SK-MEL-5 (cell line): ENCODE data around the gene CTSC. TPM values are rescaled to one million over a fixed set of nuclear protein-coding genes. Genes with fewer than 3 reads are reported as not detected.
"Not testable (repeated sequence)": the region's sequence is repeated elsewhere in the genome, so short reads cannot be mapped to it uniquely, and the experiment has no call there.

ENCODE experiments used
- DNase-seq: peaks from one replicate; pipeline ENCODE4 v3.0.0-alpha.2; 2016; ENCODE audit warnings: low read depth, low spot score
- in situ Hi-C: cut with HindIII; loops from 2 replicates; pipeline ENCODE4 v1.10.0; 2016; ENCODE audit warnings: low sequenced_read_pairs, high pct_unique_total_duplicates, low pct_unique_long_range_greater_than_20kb
- total RNA-seq: library from RNA; depleted of rRNA; stranded (reverse); fragments of >200 nt; shearing (Covaris generic); gene quantifications from 2 replicates; pipeline ENCODE4 v1.2.3, GENCODE V29; 2014; rRNA removed

CTSC gene
- total RNA-seq, 1 experiment from 2014 or later: 235 TPM

DNA sequence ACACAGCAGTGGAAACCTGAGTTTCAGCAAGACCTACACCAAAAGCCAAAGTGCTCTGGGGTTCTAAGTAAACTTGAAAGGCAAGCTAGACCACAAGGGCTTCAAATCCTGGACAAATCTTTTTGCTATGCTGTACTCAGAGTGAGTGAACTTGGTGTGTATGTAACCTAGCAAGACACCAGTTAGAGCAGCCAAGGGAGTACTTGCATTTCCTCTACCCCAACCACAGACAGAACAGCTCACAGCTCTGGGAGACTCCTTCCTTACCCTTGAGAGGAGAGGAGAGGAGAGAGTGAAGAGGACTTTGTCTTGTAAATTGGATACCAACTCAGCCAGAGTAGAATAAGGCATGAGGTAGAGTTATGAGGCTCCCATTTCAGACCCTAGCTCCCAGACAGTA lies 71.4 kb downstream of the CTSC start:
- in situ Hi-C loops: no loop called here
- DNase-seq: no peak

DNA sequence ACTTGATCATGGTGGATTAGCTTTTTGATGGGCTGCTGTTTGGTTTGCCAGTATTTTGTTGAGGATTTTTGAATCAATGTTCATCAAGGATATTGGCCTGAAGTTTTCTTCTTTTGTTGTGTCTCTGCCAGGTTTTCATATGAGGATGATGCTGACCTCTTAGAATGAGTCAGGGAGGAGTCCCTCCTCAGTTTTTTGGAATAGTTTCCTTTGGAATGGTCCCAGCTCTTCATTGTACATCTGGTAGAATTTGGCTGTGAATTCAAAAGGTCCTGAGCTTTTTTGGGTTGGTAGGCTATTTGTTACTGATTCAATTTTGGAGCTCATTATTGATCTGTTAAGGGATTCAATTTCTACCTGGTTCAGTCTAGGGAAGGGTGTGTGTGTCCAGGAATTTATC lies 78.1 kb downstream of the CTSC start:
- in situ Hi-C loops: no loop called here
- no peak for DNase-seq

DNA sequence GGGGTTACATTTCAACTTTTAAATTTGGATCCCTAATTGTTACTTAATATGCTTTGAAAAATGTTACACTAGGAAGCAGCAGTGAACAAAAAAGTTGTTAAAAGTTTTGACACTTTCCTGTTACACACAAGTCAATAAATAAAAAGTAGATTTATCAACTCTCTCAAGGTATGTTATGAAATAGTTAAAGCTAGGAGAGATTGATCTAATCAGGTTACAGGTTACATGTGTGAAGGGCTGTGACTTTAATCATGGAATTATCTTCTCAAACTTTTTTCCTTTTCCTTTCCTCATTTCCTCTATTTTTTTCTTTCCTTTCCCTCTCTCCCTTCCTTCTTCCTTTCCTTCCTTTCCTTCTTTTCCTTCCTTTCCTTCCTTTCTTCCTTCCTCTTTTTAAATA lies 85.3 kb downstream of the CTSC start:
- in situ Hi-C loops: no loop called here
- DNase-seq: no peak

DNA sequence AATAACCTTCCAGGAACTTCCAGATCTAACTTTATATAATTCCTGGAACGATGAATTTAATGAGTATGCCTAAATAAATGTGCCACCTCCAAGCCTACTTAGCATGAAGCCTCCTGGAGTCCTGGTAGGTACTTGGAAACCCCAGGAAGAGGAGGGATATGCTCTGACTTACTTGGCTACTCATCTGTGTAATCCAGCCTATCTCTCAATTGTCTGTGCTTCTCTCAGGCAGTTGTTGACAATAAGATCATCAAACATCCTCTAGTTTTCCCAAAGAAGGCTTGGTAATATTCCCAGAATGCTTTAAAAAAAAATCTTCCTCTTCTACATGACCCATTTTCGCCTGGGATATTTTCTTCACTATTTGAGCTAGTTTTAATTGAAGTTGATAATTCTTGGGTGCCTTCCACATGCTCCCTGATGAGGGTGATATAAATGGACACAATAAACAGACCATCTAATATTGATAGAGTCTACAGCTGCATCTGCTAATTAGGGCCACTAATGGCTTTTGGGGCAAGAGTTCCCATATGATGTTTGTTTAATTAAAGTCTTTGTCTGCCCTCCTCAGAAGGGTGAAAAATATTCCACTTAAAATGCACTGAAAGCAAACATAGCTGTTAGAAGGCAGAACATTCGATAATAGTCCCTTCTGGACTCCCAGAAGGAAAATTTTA lies 86.8 kb downstream of the CTSC start:
- DNase-seq: no peak
- in situ Hi-C loops: no loop called here

DNA sequence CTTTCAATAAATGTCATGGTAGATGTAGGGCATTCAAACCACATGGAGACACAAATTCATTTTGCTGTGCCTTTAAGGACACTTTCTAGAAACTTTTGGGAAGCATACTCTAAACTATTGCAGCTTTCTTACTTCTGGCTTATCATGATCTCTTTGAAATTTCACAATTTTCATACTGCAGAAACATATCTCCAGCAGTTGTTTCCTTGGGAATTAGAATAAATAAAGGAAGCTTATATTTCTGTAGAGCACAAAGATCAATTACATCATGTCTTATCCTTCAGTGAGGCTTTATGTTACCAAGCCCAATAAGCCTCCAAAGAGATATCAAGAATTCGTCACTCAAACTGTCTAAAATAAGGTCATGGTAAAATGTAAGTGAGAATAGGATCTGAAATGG lies 87.8 kb downstream of the CTSC start:
- no peak for DNase-seq
- in situ Hi-C loops: no loop called here

DNA sequence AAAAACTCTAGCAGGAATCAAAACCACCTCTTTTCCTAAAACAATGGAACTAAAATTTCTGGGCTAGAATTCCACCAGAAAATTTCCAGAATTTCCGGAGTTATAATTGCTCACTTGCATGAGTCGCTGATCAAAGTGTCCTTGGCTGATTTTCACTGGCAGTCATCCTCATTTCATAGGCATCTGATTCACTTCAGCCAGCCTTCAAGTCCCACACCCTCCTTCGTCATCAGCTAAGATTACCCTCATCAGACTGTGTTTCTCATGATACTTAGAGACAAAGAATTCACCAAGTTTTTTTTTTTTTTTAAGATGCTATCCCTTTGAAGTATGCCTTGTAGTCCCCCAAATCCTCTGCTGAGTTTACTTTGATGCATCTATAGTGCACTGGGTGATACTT lies 90.8 kb downstream of the CTSC start:
- in situ Hi-C loops: no loop called here
- DNase-seq: no peak

DNA sequence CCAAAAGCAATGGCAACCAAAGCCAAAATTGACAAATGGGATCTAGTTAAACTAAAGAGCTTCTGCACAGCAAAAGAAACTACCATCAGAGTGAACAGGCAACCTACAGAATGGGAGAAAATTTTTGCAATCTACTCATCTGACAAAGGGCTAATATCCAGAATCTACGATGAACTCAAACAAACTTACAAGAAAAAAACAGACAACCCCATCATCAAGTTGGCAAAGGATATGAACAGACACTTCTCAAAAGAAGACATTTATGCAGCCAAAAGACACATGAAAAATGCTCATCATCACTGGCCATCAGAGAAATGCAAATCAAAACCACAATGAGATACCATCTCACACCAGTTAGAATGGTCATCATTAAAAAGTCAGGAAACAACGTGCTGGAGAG lies 92.0 kb downstream of the CTSC start:
- in situ Hi-C loops, DNase-seq: not testable (repeated sequence)

Other genes starting within 250 kb of the CTSC start
- gene RAB38, start 162.3 kb downstream of the CTSC start, total RNA-seq: 376 TPM in 2 replicates